ENCODE measurements around the gene KMT2C.

Gene KMT2C

GRCh38 chr7:152313831-152314604 lies 121.8 kb downstream of the KMT2C start:
- TF ChIP-seq GATA2 (IDR thresholded peaks at IDR 0.05; ENCODE audit: low read depth, low read length) (no peak), GATA3 (IDR thresholded peaks at IDR 0.05; ENCODE audit: low read depth, low read length) (no peak)

- TF ChIP-seq GATA2 (IDR thresholded peaks at IDR 0.05; ENCODE audit: low read depth, low read length), result no peak
- TF ChIP-seq GATA3 (IDR thresholded peaks at IDR 0.05; ENCODE audit: low read depth, low read length), result no peak
These were observed 122.6 kb downstream of the KMT2C start for GRCh38 chr7:152313217-152313616.

- no peak for TF ChIP-seq GATA3 (IDR thresholded peaks at IDR 0.05; ENCODE audit: low read depth, low read length)
- no peak for TF ChIP-seq GATA2 (IDR thresholded peaks at IDR 0.05; ENCODE audit: low read depth, low read length)
These were observed 123.5 kb downstream of the KMT2C start for GRCh38 chr7:152312316-152312715.

GRCh38 chr7:152307902-152308301 lies 127.9 kb downstream of the KMT2C start:
- no peak for TF ChIP-seq GATA3 (IDR thresholded peaks at IDR 0.05; ENCODE audit: low read depth, low read length)
- no peak for TF ChIP-seq GATA2 (IDR thresholded peaks at IDR 0.05; ENCODE audit: low read depth, low read length)

- TF ChIP-seq GATA3 (IDR thresholded peaks at IDR 0.05; ENCODE audit: low read depth, low read length), result no peak
- TF ChIP-seq GATA2 (IDR thresholded peaks at IDR 0.05; ENCODE audit: low read depth, low read length), result no peak
These were observed 142.9 kb downstream of the KMT2C start for GRCh38 chr7:152292897-152293296.

- TF ChIP-seq GATA2 (IDR thresholded peaks at IDR 0.05; ENCODE audit: low read depth, low read length) (peak; percentile 7; the same call in 1 of the 2 replicates), GATA3 (IDR thresholded peaks at IDR 0.05; ENCODE audit: low read depth, low read length) (peak; percentile 97)
These were observed 190.4 kb downstream of the KMT2C start for GRCh38 chr7:152245417-152245816.

GRCh38 chr7:152231089-152231488 lies 204.7 kb downstream of the KMT2C start:
- TF ChIP-seq GATA3 (IDR thresholded peaks at IDR 0.05; ENCODE audit: low read depth, low read length) (no peak), GATA2 (IDR thresholded peaks at IDR 0.05; ENCODE audit: low read depth, low read length) (no peak)

GRCh38 chr7:152203095-152203494 lies 232.7 kb downstream of the KMT2C start:
- no peak for TF ChIP-seq GATA3 (IDR thresholded peaks at IDR 0.05; ENCODE audit: low read depth, low read length)
- TF ChIP-seq GATA2 (IDR thresholded peaks at IDR 0.05; ENCODE audit: low read depth, low read length), result no peak

GRCh38 chr7:152202056-152202455 lies 233.7 kb downstream of the KMT2C start:
- TF ChIP-seq GATA3 (IDR thresholded peaks at IDR 0.05; ENCODE audit: low read depth, low read length) (no peak), GATA2 (IDR thresholded peaks at IDR 0.05; ENCODE audit: low read depth, low read length) (no peak)

- TF ChIP-seq GATA3 (IDR thresholded peaks at IDR 0.05; ENCODE audit: low read depth, low read length), result no peak
- TF ChIP-seq GATA2 (IDR thresholded peaks at IDR 0.05; ENCODE audit: low read depth, low read length), result no peak
These were observed 235.4 kb downstream of the KMT2C start for GRCh38 chr7:152200395-152200794.

- TF ChIP-seq GATA2 (IDR thresholded peaks at IDR 0.05; ENCODE audit: low read depth, low read length) (no peak), GATA3 (IDR thresholded peaks at IDR 0.05; ENCODE audit: low read depth, low read length) (no peak)
These were observed 239.4 kb downstream of the KMT2C start for GRCh38 chr7:152196391-152196790.

- TF ChIP-seq GATA2 (IDR thresholded peaks at IDR 0.05; ENCODE audit: low read depth, low read length) (no peak), GATA3 (IDR thresholded peaks at IDR 0.05; ENCODE audit: low read depth, low read length) (no peak)
These were observed 241.9 kb downstream of the KMT2C start for GRCh38 chr7:152193880-152194279.

- TF ChIP-seq GATA2 (IDR thresholded peaks at IDR 0.05; ENCODE audit: low read depth, low read length), result no peak
- no peak for TF ChIP-seq GATA3 (IDR thresholded peaks at IDR 0.05; ENCODE audit: low read depth, low read length)
These were observed 246.7 kb downstream of the KMT2C start for GRCh38 chr7:152189061-152189460.

- TF ChIP-seq GATA3 (IDR thresholded peaks at IDR 0.05; ENCODE audit: low read depth, low read length) (no peak), GATA2 (IDR thresholded peaks at IDR 0.05; ENCODE audit: low read depth, low read length) (no peak)
These were observed 250.2 kb downstream of the KMT2C start for GRCh38 chr7:152185558-152185957.

GRCh38 chr7:152180587-152180986 lies 255.2 kb downstream of the KMT2C start:
- TF ChIP-seq GATA3 (IDR thresholded peaks at IDR 0.05; ENCODE audit: low read depth, low read length), result no peak
- TF ChIP-seq GATA2 (IDR thresholded peaks at IDR 0.05; ENCODE audit: low read depth, low read length), result no peak

Data from SH-SY5Y (cell line).